GM06990 (cell line): ENCODE data around the gene KNL1.
"Not testable (repeated sequence)": the region's sequence is repeated elsewhere in the genome, so short reads cannot be mapped to it uniquely, and the experiment has no call there.

Experiments
- DNase-seq: peaks from one replicate; pipeline ENCODE4 v3.0.0-alpha.2; 2011; ENCODE audit not compliant: insufficient read length; ENCODE audit errors: extremely low read depth
- H3K27me3 ChIP-seq: replicated peaks from 2 replicates; pipeline ENCODE4 v1.6.0; 2011; ENCODE audit warnings: low read length; ENCODE audit not compliant: control insufficient read depth, insufficient read depth
- H3K36me3 ChIP-seq: 2 replicates; pipeline ENCODE4 v1.5.1; 2011; ENCODE audit warnings: low read length; ENCODE audit not compliant: control insufficient read depth, insufficient read depth
- H3K4me3 ChIP-seq: replicated peaks from 2 replicates; pipeline ENCODE4 v1.5.1; 2011; ENCODE audit warnings: low read depth, mild to moderate bottlenecking, control low read depth, low read length
- CTCF ChIP-seq: IDR thresholded peaks from 2 replicates; pipeline ENCODE4 v1.5.1; 2011; ENCODE audit warnings: low read length, control low read depth, mild to moderate bottlenecking, inconsistent platforms; ENCODE audit not compliant: insufficient read depth, poor library complexity, severe bottlenecking

KNL1 gene

GRCh38 chr15:40564591-40565332, 29.3 kb upstream of the KNL1 start, which contains the start of gene CCDC32:
CCDC32 (minus strand) TSS chr15:40565042; CDS start chr15:40563015, 2,027 bp downstream.
- H3K27me3 ChIP-seq: no peaks in the 10 kb centered on the region
- H3K4me3 ChIP-seq: peak within 1 kb of the TSS; percentile 97
- DNase-seq: peak; percentile 90
- TF ChIP-seq CTCF: no peak
- H3K36me3 ChIP-seq: peaks cover 2% of the 10 kb centered on the region; the same call in 1 of the 2 replicates

DNA sequence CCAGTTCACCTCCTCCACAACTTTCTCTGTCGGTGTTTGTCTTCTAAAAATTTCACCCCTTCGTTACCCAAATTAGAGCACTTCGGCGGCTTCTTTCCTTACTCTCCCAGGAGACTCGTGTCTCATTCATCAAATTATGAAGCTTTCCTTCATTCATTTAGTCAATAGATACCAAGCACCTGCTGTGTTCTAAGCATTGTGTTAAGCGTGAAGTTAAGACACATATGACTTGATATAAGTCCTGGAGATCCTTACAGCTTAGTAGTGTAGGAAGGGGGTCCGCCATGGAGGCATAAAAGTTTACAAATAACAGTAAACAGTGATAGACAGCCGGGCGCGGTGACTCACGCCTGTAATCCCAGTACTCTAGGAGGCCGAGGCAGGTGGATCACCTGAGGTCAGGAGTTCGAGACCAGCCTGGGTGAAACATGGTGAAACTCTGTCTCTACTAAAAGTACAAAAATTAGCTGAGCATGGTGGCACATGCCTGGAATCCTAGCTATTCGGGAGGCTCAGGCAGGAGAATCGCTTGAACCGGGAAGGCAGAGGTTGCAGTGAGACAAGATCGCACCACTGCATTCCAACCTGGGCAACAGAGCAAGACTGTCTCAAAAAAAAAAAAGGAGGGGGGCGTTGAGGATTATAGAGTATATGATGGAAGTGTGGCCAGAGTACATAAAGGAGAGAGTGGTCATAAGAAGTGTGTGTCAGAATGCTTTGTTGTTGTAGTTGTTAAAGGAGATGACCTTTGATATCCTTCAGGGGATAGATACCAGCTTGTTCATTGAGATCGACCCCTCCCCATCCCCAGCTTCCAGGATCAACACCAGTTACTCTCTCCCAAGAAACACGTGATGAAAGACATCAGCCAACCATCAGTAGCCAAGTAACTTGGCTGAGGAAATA, 28.5 kb upstream of the KNL1 start:
- peaks cover 2% of the 10 kb centered on the region; the same call in 1 of the 2 replicates for H3K36me3 ChIP-seq
- TF ChIP-seq CTCF: no peak

DNA sequence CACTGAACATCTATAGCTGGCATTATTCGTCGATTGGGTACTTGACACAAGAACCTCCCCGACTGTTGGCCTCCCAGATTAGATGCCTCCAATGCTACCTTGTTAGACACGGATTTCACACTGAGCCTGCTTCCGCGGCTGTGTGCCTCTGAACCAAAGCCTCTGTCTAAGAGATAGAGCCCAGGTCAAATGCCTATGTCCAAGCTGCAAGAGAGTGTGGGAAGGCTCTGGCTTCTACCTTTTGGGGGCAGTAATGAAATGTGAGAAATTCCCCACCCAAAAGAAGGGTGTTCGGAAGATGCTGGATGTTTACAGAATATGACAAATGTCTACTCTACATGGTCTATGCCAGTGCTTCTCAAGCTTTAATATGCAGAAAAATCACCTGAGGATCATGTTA, 26.9 kb upstream of the KNL1 start:
- Histone ChIP-seq H3K4me3 (no peak overlapping the region), H3K27me3 (no peaks in the 10 kb centered on the region), H3K36me3 (peaks cover 5% of the 10 kb centered on the region; the same call in 1 of the 2 replicates)
- DNase-seq: no peak
- TF ChIP-seq CTCF: peak; percentile 54

More for the DNA sequence above, 28.5 kb upstream of the KNL1 start:
- H3K4me3 ChIP-seq: peak overlapping the region; percentile 97
- no peaks in the 10 kb centered on the region for H3K27me3 ChIP-seq
- no peak for DNase-seq

DNA sequence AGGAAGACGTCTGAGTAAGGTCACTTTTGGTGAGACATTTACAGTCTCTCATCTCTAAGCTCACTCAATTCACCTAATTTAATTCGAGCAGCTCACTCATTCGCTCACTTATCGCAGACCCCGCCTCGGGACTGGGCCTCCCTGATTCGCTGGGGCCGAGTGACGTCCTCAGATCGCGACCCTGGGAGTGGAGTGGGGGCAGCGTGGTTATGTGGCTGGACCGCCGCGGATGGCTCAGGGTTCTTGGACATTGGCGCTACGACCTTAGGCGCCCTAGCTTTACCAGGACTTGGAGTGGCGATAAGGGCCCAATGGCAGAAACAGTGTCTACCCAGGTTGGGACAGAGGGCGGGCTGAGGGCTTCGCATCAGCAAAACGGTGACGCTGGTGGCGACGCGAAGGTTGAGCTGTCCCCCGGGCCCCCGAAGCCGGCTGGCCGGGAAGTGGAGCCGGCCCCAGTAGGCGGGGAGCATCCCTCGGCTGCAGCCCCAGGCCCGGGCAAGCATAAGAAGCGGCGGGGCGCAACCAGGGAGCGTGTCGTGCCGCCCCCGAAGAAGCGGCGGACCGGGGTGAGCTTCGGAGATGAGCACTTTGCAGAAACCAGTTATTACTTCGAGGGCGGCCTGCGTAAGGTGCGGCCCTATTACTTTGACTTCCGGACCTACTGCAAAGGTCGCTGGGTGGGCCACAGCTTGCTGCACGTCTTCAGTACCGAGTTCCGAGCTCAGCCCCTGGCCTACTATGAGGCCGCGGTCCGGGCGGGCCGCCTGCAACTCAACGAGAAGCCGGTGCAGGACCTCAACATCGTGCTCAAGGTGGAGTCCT, 24.7 kb upstream of the KNL1 start, which contains the start of gene RPUSD2:
Gene RPUSD2 (plus strand): TSS at position 171 of the 825 bp plus-strand sequence. CDS start 39 bp downstream, at position 210.
- no peak for TF ChIP-seq CTCF

GRCh38 chr15:40575113-40575512, 18.9 kb upstream of the KNL1 start:
- TF ChIP-seq CTCF: no peak
- peaks cover 9% of the 10 kb centered on the region for H3K36me3 ChIP-seq
- H3K4me3 ChIP-seq: no peak overlapping the region
- DNase-seq: no peak
- H3K27me3 ChIP-seq: no peaks in the 10 kb centered on the region

More for the DNA sequence above, 24.7 kb upstream of the KNL1 start, which contains the start of gene RPUSD2:
- Histone ChIP-seq H3K4me3 (peak within 1 kb of the TSS; percentile 84), H3K36me3 (peaks cover 9% of the 10 kb centered on the region), H3K27me3 (no peaks in the 10 kb centered on the region)
- DNase-seq: peak; percentile 88

- not testable (repeated sequence) for H3K36me3 ChIP-seq, DNase-seq, H3K4me3 ChIP-seq, H3K27me3 ChIP-seq
These were observed 17.1 kb upstream of the KNL1 start for GRCh38 chr15:40576914-40577313.
